ENCODE results near the gene PRCP.
"Not testable (repeated sequence)": the region's sequence is repeated elsewhere in the genome, so short reads cannot be mapped to it uniquely, and the experiment has no call there.

PRCP gene

GRCh38 chr11:82929121-82929520 is 28.9 kb upstream of the PRCP start:
- ChIA-PET CTCF (interaction anchor here (1.0 to 2.5 kb wide), 6 partner anchors 9 to 62 kb away, joined by 3 to 13 read pairs (median 6); no protein-coding TSS in a partner anchor), POLR2A (no interaction called here)
- no peak for TF ChIP-seq CTCF (IDR thresholded peaks at IDR 0.05; ENCODE audit: control extremely low read depth, extremely low read depth, low read depth, missing control alignments)
- DNase-seq (ENCODE audit: extremely low spot score): no peak

- peak; percentile 60 for TF ChIP-seq CTCF (IDR thresholded peaks at IDR 0.05; ENCODE audit: control extremely low read depth, extremely low read depth, low read depth, missing control alignments)
- ChIA-PET POLR2A (no interaction called here), CTCF (interaction anchor here (0.6 to 5.6 kb wide), 22 partner anchors 9 to 230 kb away, joined by 3 to 36 read pairs (median 4); partner anchors contain the start of genes PCF11 and PRCP)
- DNase-seq (ENCODE audit: extremely low spot score): peak; percentile 57
Measured at GRCh38 chr11:82927264-82927880, 27.1 kb upstream of the PRCP start.

GRCh38 chr11:82924522-82925224 is 24.4 kb upstream of the PRCP start:
- ChIA-PET POLR2A (no interaction called here), CTCF (interaction anchor here (0.8 to 5.6 kb wide), 11 partner anchors 12 to 325 kb away, joined by 3 to 36 read pairs (median 4); partner anchors contain the start of genes DDIAS and PRCP)
- DNase-seq (ENCODE audit: extremely low spot score): peak; percentile 21
- TF ChIP-seq CTCF (IDR thresholded peaks at IDR 0.05; ENCODE audit: control extremely low read depth, extremely low read depth, low read depth, missing control alignments): no peak

- DNase-seq (ENCODE audit: extremely low spot score); POLR2A ChIA-PET: not testable (repeated sequence)
- CTCF ChIA-PET: interaction anchor here (1.3 to 5.6 kb wide), 3 partner anchors 14 to 327 kb away, joined by 4 to 36 read pairs (median 7); partner anchors contain the start of genes DDIAS and PRCP
Measured at GRCh38 chr11:82922396-82923173, 22.4 kb upstream of the PRCP start.

- CTCF ChIA-PET: interaction anchor here (1.1 to 2.4 kb wide), 4 partner anchors 10 to 12 kb away, joined by 3 to 13 read pairs (median 6); no protein-coding TSS in a partner anchor
- POLR2A ChIA-PET; DNase-seq (ENCODE audit: extremely low spot score): not testable (repeated sequence)
Measured at GRCh38 chr11:82920227-82920626, 20.0 kb upstream of the PRCP start.

GRCh38 chr11:82919786-82920185 is 19.6 kb upstream of the PRCP start:
- DNase-seq (ENCODE audit: extremely low spot score); POLR2A ChIA-PET: not testable (repeated sequence)
- CTCF ChIA-PET: interaction anchor here (1.1 to 2.4 kb wide), 4 partner anchors 10 to 12 kb away, joined by 3 to 13 read pairs (median 6); no protein-coding TSS in a partner anchor

- ChIA-PET POLR2A (no interaction called here), CTCF (interaction anchor here (1.0 to 2.5 kb wide), 3 partner anchors 17 to 342 kb away, joined by 3 to 9 read pairs (median 4); no protein-coding TSS in a partner anchor)
- DNase-seq (ENCODE audit: extremely low spot score): no peak
- no peak for TF ChIP-seq CTCF (IDR thresholded peaks at IDR 0.05; ENCODE audit: control extremely low read depth, extremely low read depth, low read depth, missing control alignments)
Measured at GRCh38 chr11:82909015-82909640, 8.9 kb upstream of the PRCP start.
